Measurements from ENCODE around the gene KCND1. TPM values are rescaled to one million over a fixed set of nuclear protein-coding genes. Genes with fewer than 3 reads are reported as not detected.
A peak's percentile ranks its signal among the peaks of the same experiment; 100 is the strongest.

KCND1 gene
- total RNA-seq, 1 donor from 2014 or later: 1.8 TPM

- H3K9me3 Mint-ChIP-seq: no peaks in the 10 kb centered on the region
- CTCF ChIA-PET: interaction anchor here (1.4 kb wide), 1 partner anchor 11 kb away, joined by 3 read pairs; the partner anchor contains the start of gene KCND1
- intact Hi-C loops (cut with micrococcal nuclease): no loop called here
- DNase-seq: no peak
- POLR2A ChIA-PET: no interaction called here
- peaks cover 13% of the 10 kb centered on the region for H3K36me3 Mint-ChIP-seq (ENCODE audit: low read depth)
- TF ChIP-seq CTCF (IDR thresholded peaks at IDR 0.05): no peak
- no peaks in the 10 kb centered on the region for H3K27me3 Mint-ChIP-seq
- peak overlapping the region; percentile 66 for H3K4me3 Mint-ChIP-seq
- no peak for ATAC-seq (ENCODE audit: low read depth)
- peak overlapping the region; percentile 74 for H3K27ac Mint-ChIP-seq
- H3K4me1 Mint-ChIP-seq: peaks cover 53% of the 10 kb centered on the region
These were observed 11.4 kb downstream of the KCND1 start for GRCh38 chrX:48960291-48960690.

GRCh38 chrX:48958635-48959094 lies 13.0 kb downstream of the KCND1 start:
- no peak for DNase-seq

GRCh38 chrX:48957827-48958634 lies 13.6 kb downstream of the KCND1 start:
- ChIA-PET CTCF (interaction anchor here (0.8 to 1.0 kb wide), 3 partner anchors 15 to 309 kb away, joined by 3 to 4 read pairs (median 3); no protein-coding TSS in a partner anchor), POLR2A (interaction anchor here (0.5 to 5.9 kb wide), 27 partner anchors 9 to 436 kb away, joined by 3 to 99 read pairs (median 5); partner anchors contain the start of genes GRIPAP1, HDAC6, KCND1 and PQBP1)
- Mint-ChIP-seq H3K4me1 (peaks cover 69% of the 10 kb centered on the region), H3K4me3 (peak overlapping the region; percentile 98), H3K36me3 (ENCODE audit: low read depth) (peaks cover 26% of the 10 kb centered on the region), H3K27me3 (no peaks in the 10 kb centered on the region), H3K9me3 (no peaks in the 10 kb centered on the region), H3K27ac (peak overlapping the region; percentile 100)
- intact Hi-C loops (cut with micrococcal nuclease): loop anchor here (1.0 to 5.0 kb wide), 13 partner anchors 14 to 419 kb away; partner anchors contain the start of genes GRIPAP1, PIM2, PQBP1 and PRAF2
- no peak for TF ChIP-seq CTCF (IDR thresholded peaks at IDR 0.05)
- peak; percentile 84 for ATAC-seq (ENCODE audit: low read depth)
- peak; percentile 81 for DNase-seq

More at GRCh38 chrX:48958635-48959094, 13.0 kb downstream of the KCND1 start:
- H3K27ac Mint-ChIP-seq: peak overlapping the region; percentile 100
- CTCF ChIA-PET: interaction anchor here (0.8 to 1.0 kb wide), 2 partner anchors 21 to 310 kb away, joined by 3 to 4 read pairs; no protein-coding TSS in a partner anchor
- no peaks in the 10 kb centered on the region for H3K9me3 Mint-ChIP-seq
- intact Hi-C loops (cut with micrococcal nuclease): loop anchor here (1.0 to 5.0 kb wide), 12 partner anchors 14 to 419 kb away; partner anchors contain the start of genes GRIPAP1, PIM2, PQBP1 and PRAF2
- peak overlapping the region; percentile 98 for H3K4me3 Mint-ChIP-seq
- H3K4me1 Mint-ChIP-seq: peaks cover 67% of the 10 kb centered on the region
- H3K36me3 Mint-ChIP-seq (ENCODE audit: low read depth): peaks cover 24% of the 10 kb centered on the region
- TF ChIP-seq CTCF (IDR thresholded peaks at IDR 0.05): no peak
- POLR2A ChIA-PET: interaction anchor here (0.5 to 5.9 kb wide), 22 partner anchors 13 to 436 kb away, joined by 3 to 99 read pairs (median 8); partner anchors contain the start of genes GRIPAP1, HDAC6, KCND1 and PQBP1
- no peak for ATAC-seq (ENCODE audit: low read depth)
- H3K27me3 Mint-ChIP-seq: no peaks in the 10 kb centered on the region

- Mint-ChIP-seq H3K36me3 (ENCODE audit: low read depth) (peaks cover 26% of the 10 kb centered on the region), H3K4me1 (peaks cover 72% of the 10 kb centered on the region), H3K27ac (peak within 1 kb of the TSS; percentile 100), H3K9me3 (no peaks in the 10 kb centered on the region), H3K4me3 (peak within 1 kb of the TSS; percentile 98), H3K27me3 (no peaks in the 10 kb centered on the region)
- peak; percentile 38 for ATAC-seq (ENCODE audit: low read depth)
- intact Hi-C loops (cut with micrococcal nuclease): loop anchor here (1.0 to 5.0 kb wide), 3 partner anchors 144 to 360 kb away; partner anchors contain the start of gene WDR13
- POLR2A ChIA-PET: interaction anchor here (1.0 to 5.9 kb wide), 18 partner anchors 9 to 383 kb away, joined by 3 to 99 read pairs (median 10); partner anchors contain the start of genes GRIPAP1, HDAC6, KCND1 and PQBP1
- DNase-seq: no peak
- no peak for TF ChIP-seq CTCF (IDR thresholded peaks at IDR 0.05)
- CTCF ChIA-PET: interaction anchor here (0.8 kb wide), 1 partner anchor 15 kb away, joined by 3 read pairs; no protein-coding TSS in a partner anchor
These were observed 14.2 kb downstream of the KCND1 start, which contains the start of gene OTUD5 for GRCh38 chrX:48957477-48957826. TSS of gene OTUD5 (minus strand) at chrX:48957607. CDS start at chrX:48957570, 37 bp downstream.
